HCT116 (cell line): Measurements from ENCODE around the gene GMPPA. TPM values are rescaled to one million over a fixed set of nuclear protein-coding genes. Genes with fewer than 3 reads are reported as not detected.

Source experiments
- ATAC-seq: fragments of 200-7000 bp; cut with Tn5 transposase; 2 replicates; pipeline ENCODE4 v1.9.1; 2020; ENCODE audit warnings: mild to moderate bottlenecking, moderate library complexity
- BruUV-seq: library from RNA; stranded (reverse); fragments of 400-500 nt; replicated peaks from 2 replicates; lab custom pipeline; 2021; lab: Mats Ljungman, UMichigan
- CTCF ChIA-PET: fragments of 300-600 bp; sonication (Branson Sonifier 250); formaldehyde crosslinking; loops from one replicate; lab custom pipeline; 2021; ENCODE audit warnings: antibody characterized with exemption; lab: Charles Lee
- POLR2A ChIA-PET: fragments of 300-600, 350-600 bp; sonication (Branson Sonifier 250); formaldehyde crosslinking; loops from one replicate; lab custom pipeline; 2021; ENCODE audit warnings: antibody characterized with exemption; lab: Charles Lee
- RAD21 ChIA-PET, 2 experiments: fragments of 300-600 bp; sonication (Branson Sonifier 250); formaldehyde crosslinking; loops; one replicate each; lab custom pipeline; 2023; ENCODE audit warnings: low total read pairs in 2 of 2; ENCODE audit not compliant: uncharacterized antibody in 2 of 2, unreplicated experiment in 2 of 2, low non-redundant PET in 1 of 2; lab: Charles Lee
- DNase-seq: peaks from one replicate; pipeline ENCODE4 v3.0.0-alpha.2; 2010; ENCODE audit warnings: low read depth, low spot score
- H2AFZ ChIP-seq: fragments of 200-600 bp; shearing (Covaris generic), sonication (generic); 2 replicates; pipeline ENCODE4 v1.6.1; 2017; ENCODE audit warnings: low read depth, mixed run types, mixed read lengths, antibody characterized with exemption, low read length; ENCODE audit not compliant: poor library complexity, severe bottlenecking
- H3K27ac ChIP-seq: 2 replicates; pipeline ENCODE4 v1.5.1; 2012; ENCODE audit warnings: low read depth, low read length
- H3K27me3 ChIP-seq: fragments of 200-600 bp; sonication (generic); 2 replicates; pipeline ENCODE4 v1.6.1; 2016; ENCODE audit warnings: mixed run types, low read length, mixed read lengths; ENCODE audit not compliant: insufficient read depth
- H3K36me3 ChIP-seq, 2 experiments: fragments of 200-500 bp in 1 of 2; fragments of 200-600 bp in 1 of 2; sonication (Bioruptor generic) in 1 of 2; sonication (generic) in 1 of 2; 2 replicates each; pipeline versions ENCODE4 v1.5.1 to v1.6.1; 2014 to 2016; ENCODE audit warnings: low read length in 2 of 2, inconsistent platforms in 1 of 2, mixed read lengths in 1 of 2, mixed run types in 1 of 2; ENCODE audit not compliant: insufficient read depth in 2 of 2, control insufficient read depth in 1 of 2
- H3K4me1 ChIP-seq, 2 experiments: fragments of 200-600 bp in 1 of 2; sonication (generic) in 1 of 2; 2 replicates each; pipeline versions ENCODE4 v1.5.1 to v1.6.1; 2012 to 2017; ENCODE audit warnings: low read length in 2 of 2, inconsistent platforms in 1 of 2, mild to moderate bottlenecking in 1 of 2, mixed read lengths in 1 of 2, mixed run types in 1 of 2, moderate library complexity in 1 of 2; ENCODE audit not compliant: insufficient read depth in 2 of 2, control insufficient read depth in 1 of 2
- H3K4me2 ChIP-seq: fragments of 200-600 bp; sonication (generic); 2 replicates; pipeline ENCODE4 v1.6.1; 2017; ENCODE audit warnings: mixed run types, low read length, mixed read lengths
- H3K4me3 ChIP-seq, 2 experiments: fragments of 200-600 bp in 1 of 2; sonication (generic) in 1 of 2; replicated peaks in 1 of 2; 2 replicates each; pipeline ENCODE4 v1.5.1; 2011 to 2016; ENCODE audit warnings: low read length in 2 of 2, control low read depth in 1 of 2, low read depth in 1 of 2, mild to moderate bottlenecking in 1 of 2, mixed read lengths in 1 of 2, mixed run types in 1 of 2
- H3K79me2 ChIP-seq: fragments of 200-600 bp; sonication (generic); 2 replicates; pipeline ENCODE4 v1.6.1; 2017; ENCODE audit warnings: mild to moderate bottlenecking, mixed run types, low read length, moderate library complexity, mixed read lengths; ENCODE audit not compliant: insufficient read depth
- H3K9ac ChIP-seq: fragments of 200-600 bp; sonication (generic); 2 replicates; pipeline ENCODE4 v1.6.1; 2016; ENCODE audit warnings: low read length, mixed read lengths
- H3K9me2 ChIP-seq: fragments of 200-600 bp; sonication (generic), shearing (Covaris generic); 2 replicates; pipeline ENCODE4 v1.6.1; 2017; ENCODE audit warnings: mixed run types, mild to moderate bottlenecking, moderate library complexity; ENCODE audit not compliant: insufficient read depth
- H3K9me3 ChIP-seq, 2 experiments: fragments of 200-500 bp in 1 of 2; fragments of 200-600 bp in 1 of 2; sonication (Bioruptor generic) in 1 of 2; sonication (generic) in 1 of 2; 2 replicates each; pipeline ENCODE4 v1.6.1; 2014 to 2017; ENCODE audit warnings: low read length in 2 of 2, mixed read lengths in 2 of 2, inconsistent platforms in 1 of 2, low read depth in 1 of 2, mild to moderate bottlenecking in 1 of 2, mixed run types in 1 of 2, moderate library complexity in 1 of 2; ENCODE audit not compliant: control insufficient read depth in 1 of 2, insufficient read depth in 1 of 2
- H4K20me1 ChIP-seq: fragments of 200-600 bp; sonication (generic), shearing (Covaris generic); 2 replicates; pipeline ENCODE4 v1.6.1; 2017; ENCODE audit warnings: mixed run types, mild to moderate bottlenecking, moderate library complexity; ENCODE audit not compliant: insufficient read depth
- CBX3 ChIP-seq: IDR thresholded peaks from 2 replicates; pipeline ENCODE4 v1.6.1; 2012; ENCODE audit warnings: low read depth
- EZH2phosphoT487 ChIP-seq: fragments of 200-600 bp; IDR thresholded peaks from 2 replicates; pipeline ENCODE4 v1.6.1; 2018; ENCODE audit warnings: antibody characterized with exemption, borderline replicate concordance
- intact Hi-C: fragments of 100-400 bp; cut with micrococcal nuclease; formaldehyde crosslinking; loops from 2 replicates; pipeline ENCODE4 v1.10.0; 2022
- total RNA-seq: library from RNA; stranded (reverse); gene quantifications from one replicate; pipeline ENCODE4 v1.2.1, GENCODE V29; 2021; ENCODE audit not compliant: unreplicated experiment
- TF ChIP-seq, protein P1 (sequence below), 3 experiments: fragments of 200-600 bp in 1 of 3; sonication (generic) in 1 of 3; IDR thresholded peaks in 2 of 3; conservative IDR thresholded peaks in 1 of 3; 2 replicates each; pipeline ENCODE4 v1.5.1; 2012 to 2017; ENCODE audit warnings: low read depth in 2 of 3, low read length in 2 of 3, antibody characterized with exemption in 1 of 3, borderline replicate concordance in 1 of 3, control low read depth in 1 of 3, mild to moderate bottlenecking in 1 of 3, mixed read lengths in 1 of 3, mixed run types in 1 of 3, moderate library complexity in 1 of 3; ENCODE audit not compliant: insufficient read depth in 1 of 3
- TF ChIP-seq, protein P2 (sequence below): IDR thresholded peaks from 2 replicates; pipeline ENCODE4 v1.6.1; 2012

The GMPPA gene
- total RNA-seq, 1 experiment from 2014 or later: 71.8 TPM

DNA sequence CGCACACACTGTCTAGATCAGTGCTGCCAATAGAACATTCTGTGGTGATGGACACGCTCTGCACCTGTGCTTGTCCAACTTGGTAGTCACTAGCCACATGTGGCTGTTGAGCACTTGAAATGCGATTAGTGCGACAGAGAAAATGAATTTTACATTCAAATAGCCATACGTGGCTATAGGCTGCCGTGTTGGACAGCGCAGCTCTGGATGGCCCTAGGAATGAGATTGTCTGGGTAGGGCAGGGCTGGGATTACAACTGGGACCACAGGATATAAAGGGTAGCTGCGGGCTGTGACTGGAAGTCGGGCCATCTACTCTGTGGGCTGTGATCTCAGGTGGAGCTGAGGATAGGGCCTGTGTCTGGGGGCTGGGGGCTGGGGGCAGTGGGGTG is 20.8 kb downstream of the GMPPA start:
- Histone ChIP-seq H2AFZ (no peak overlapping the region), H3K27ac (no peak overlapping the region), H3K4me2 (peak overlapping the region; percentile 0; the same call in 1 of the 2 replicates), H3K36me3 (no peaks in the 10 kb centered on the region), H3K9me2 (no peaks in the 10 kb centered on the region), H3K9ac (no peak overlapping the region), H3K27me3 (no peaks in the 10 kb centered on the region)
- no TSS peak for BruUV-seq
- TF ChIP-seq, protein P1, sequence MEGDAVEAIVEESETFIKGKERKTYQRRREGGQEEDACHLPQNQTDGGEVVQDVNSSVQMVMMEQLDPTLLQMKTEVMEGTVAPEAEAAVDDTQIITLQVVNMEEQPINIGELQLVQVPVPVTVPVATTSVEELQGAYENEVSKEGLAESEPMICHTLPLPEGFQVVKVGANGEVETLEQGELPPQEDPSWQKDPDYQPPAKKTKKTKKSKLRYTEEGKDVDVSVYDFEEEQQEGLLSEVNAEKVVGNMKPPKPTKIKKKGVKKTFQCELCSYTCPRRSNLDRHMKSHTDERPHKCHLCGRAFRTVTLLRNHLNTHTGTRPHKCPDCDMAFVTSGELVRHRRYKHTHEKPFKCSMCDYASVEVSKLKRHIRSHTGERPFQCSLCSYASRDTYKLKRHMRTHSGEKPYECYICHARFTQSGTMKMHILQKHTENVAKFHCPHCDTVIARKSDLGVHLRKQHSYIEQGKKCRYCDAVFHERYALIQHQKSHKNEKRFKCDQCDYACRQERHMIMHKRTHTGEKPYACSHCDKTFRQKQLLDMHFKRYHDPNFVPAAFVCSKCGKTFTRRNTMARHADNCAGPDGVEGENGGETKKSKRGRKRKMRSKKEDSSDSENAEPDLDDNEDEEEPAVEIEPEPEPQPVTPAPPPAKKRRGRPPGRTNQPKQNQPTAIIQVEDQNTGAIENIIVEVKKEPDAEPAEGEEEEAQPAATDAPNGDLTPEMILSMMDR (IDR thresholded peaks at IDR 0.05 in 2 of 3, conservative IDR thresholded peaks at IDR 0.05 in 1 of 3; ENCODE audit: borderline replicate concordance in 1 of 3, insufficient read depth in 1 of 3, low read depth in 2 of 3, low read length in 2 of 3): peak in 1 of 3 experiments; percentile 6; a peak in 1 of 6 replicates
- TF ChIP-seq, protein P2, sequence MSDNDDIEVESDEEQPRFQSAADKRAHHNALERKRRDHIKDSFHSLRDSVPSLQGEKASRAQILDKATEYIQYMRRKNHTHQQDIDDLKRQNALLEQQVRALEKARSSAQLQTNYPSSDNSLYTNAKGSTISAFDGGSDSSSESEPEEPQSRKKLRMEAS: no peak
- TF ChIP-seq, all 23 proteins: peak for 1
- Histone ChIP-seq H3K79me2 (no peaks in the 10 kb centered on the region), H3K4me3 (no peak overlapping the region), H4K20me1 (no peaks in the 10 kb centered on the region), H3K4me1 (peaks cover 36 to 68% of the 10 kb centered on the region in 2 experiments), H3K9me3 (no peaks in the 10 kb centered on the region)
- RAD21 ChIA-PET: interaction anchor here in 1 of 2 experiments (1.9 kb wide), 1 partner anchor 116 kb away, joined by 8 read pairs; no protein-coding TSS in a partner anchor
- POLR2A ChIA-PET: no interaction called here
- intact Hi-C loops: no loop called here
- DNase-seq: no peak
- no peak for ATAC-seq
- CTCF ChIA-PET: interaction anchor here (1.0 to 3.0 kb wide), 9 partner anchors 10 to 116 kb away, joined by 3 to 34 read pairs (median 14); partner anchors contain the start of gene GMPPA

DNA sequence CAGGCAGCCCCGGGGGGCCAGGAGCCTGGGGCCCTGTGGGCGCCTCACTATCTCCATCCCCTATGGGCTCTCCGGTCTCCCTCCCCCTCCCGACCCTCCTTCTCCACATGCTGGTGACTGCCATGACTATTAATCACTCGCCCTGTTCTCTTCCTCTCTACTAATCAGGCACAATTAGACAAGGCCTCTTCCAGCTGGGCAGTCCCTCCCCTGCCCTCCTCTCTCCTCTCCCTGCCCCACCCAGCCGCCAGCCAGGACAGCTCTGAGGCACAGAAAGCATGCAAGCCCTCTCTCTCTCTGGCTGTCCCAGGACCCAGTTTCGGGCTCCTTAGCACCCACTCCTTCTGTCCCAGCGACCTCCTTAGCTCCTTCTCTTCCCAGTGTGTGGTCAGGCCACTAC is 21.4 kb downstream of the GMPPA start:
- ATAC-seq: no peak
- intact Hi-C loops: loop anchor here (2.0 kb wide), 1 partner anchor 43 kb away; no protein-coding TSS in a partner anchor
- TF ChIP-seq EZH2phosphoT487 (no peak), CBX3 (no peak)
- TF ChIP-seq, all 23 proteins: peak for 0
- Histone ChIP-seq H3K9me3 (no peaks in the 10 kb centered on the region), H3K79me2 (no peaks in the 10 kb centered on the region), H3K4me2 (peak overlapping the region; percentile 88), H4K20me1 (no peaks in the 10 kb centered on the region), H2AFZ (no peak overlapping the region), H3K36me3 (no peaks in the 10 kb centered on the region), H3K9me2 (no peaks in the 10 kb centered on the region), H3K27ac (peak overlapping the region; percentile 78; the same call in 1 of the 2 replicates), H3K4me3 (no peak overlapping the region; a peak in 1 of 4 replicates), H3K9ac (peak overlapping the region; percentile 64), H3K27me3 (no peaks in the 10 kb centered on the region), H3K4me1 (peaks cover 36 to 70% of the 10 kb centered on the region in 2 experiments)
- CTCF ChIA-PET: interaction anchor here (0.6 to 3.0 kb wide), 9 partner anchors 10 to 131 kb away, joined by 3 to 34 read pairs (median 14); partner anchors contain the start of gene GMPPA
- RAD21 ChIA-PET: interaction anchor here (1.0 to 1.9 kb wide), 3 partner anchors 10 to 117 kb away, joined by 3 to 8 read pairs (median 3); no protein-coding TSS in a partner anchor
- POLR2A ChIA-PET: interaction anchor here (1.2 to 1.9 kb wide), 3 partner anchors 10 to 22 kb away, joined by 3 to 5 read pairs (median 5); partner anchors contain the start of gene GMPPA
- no TSS peak for BruUV-seq
- no peak for DNase-seq
